HTERT RPE-1 (cell line): Measurements from ENCODE around the gene IFNA16.
"Not testable (repeated sequence)": the region's sequence is repeated elsewhere in the genome, so short reads cannot be mapped to it uniquely, and the experiment has no call there.

Source experiments
- in situ Hi-C: fragments of 300-500 bp; cut with MboI; formaldehyde crosslinking; loops from 4 replicates; pipeline ENCODE4 v1.14.3; 2020; ENCODE audit warnings: low sequenced_read_pairs

Gene IFNA16

GRCh38 chr9:21202105-21202504 lies 15.0 kb downstream of the IFNA16 start, which contains the start of gene IFNA7:
TSS of gene IFNA7 (minus strand) at chr9:21202205. CDS start at chr9:21202165, 40 bp downstream.
- in situ Hi-C loops = not testable (repeated sequence)

- in situ Hi-C loops = not testable (repeated sequence)
These were observed 22.0 kb downstream of the IFNA16 start for GRCh38 chr9:21194867-21195776.

- in situ Hi-C loops = not testable (repeated sequence)
These were observed 29.6 kb downstream of the IFNA16 start, which contains the start of gene IFNA4 for GRCh38 chr9:21187487-21187886. TSS of gene IFNA4 (minus strand) at chr9:21187587. CDS start at chr9:21187531, 56 bp downstream.

- in situ Hi-C loops = not testable (repeated sequence)
These were observed 34.0 kb downstream of the IFNA16 start for GRCh38 chr9:21182810-21183736.

GRCh38 chr9:21174671-21175070 lies 42.4 kb downstream of the IFNA16 start:
- in situ Hi-C loops = no loop called here

- in situ Hi-C loops = no loop called here
These were observed 45.0 kb downstream of the IFNA16 start for GRCh38 chr9:21172156-21172555.

GRCh38 chr9:21171351-21171750 lies 45.8 kb downstream of the IFNA16 start:
- in situ Hi-C loops = no loop called here

- in situ Hi-C loops = not testable (repeated sequence)
These were observed 50.6 kb downstream of the IFNA16 start, which contains the start of gene IFNA21 for GRCh38 chr9:21166560-21166959. TSS of gene IFNA21 (minus strand) at chr9:21166660. CDS start at chr9:21166612, 48 bp downstream.
